Cardiac muscle cell (in vitro differentiated cells and primary cell): ENCODE data around the gene ALKBH3. TPM values are rescaled to one million over a fixed set of nuclear protein-coding genes. Genes with fewer than 3 reads are reported as not detected.

Experiments used
- DNase-seq, 2 donors: peaks; one replicate each; pipeline versions ENCODE4 v3.0.0 to v3.0.0-alpha.2; 2010 to 2017; ENCODE audit warnings: low read depth in 1 of 2, low spot score in 1 of 2
- H3K27ac ChIP-seq: fragments of 200-600 bp; sonication (generic); 2 replicates; pipeline ENCODE4 v1.5.1; 2016
- H3K27me3 ChIP-seq: fragments of 200-600 bp; sonication (generic); 2 replicates; pipeline ENCODE4 v1.6.0; 2016; ENCODE audit warnings: control low read depth
- H3K36me3 ChIP-seq: fragments of 200-600 bp; sonication (generic); 2 replicates; pipeline ENCODE4 v1.5.1; 2016; ENCODE audit warnings: control low read depth
- H3K4me1 ChIP-seq: fragments of 200-600 bp; sonication (generic); 2 replicates; pipeline ENCODE4 v1.8.1; 2017; ENCODE audit warnings: low read depth, mild to moderate bottlenecking, mixed run types
- H3K4me3 ChIP-seq: fragments of 200-600 bp; sonication (generic); 2 replicates; pipeline ENCODE4 v1.5.1; 2016; ENCODE audit warnings: mild to moderate bottlenecking
- H3K9me3 ChIP-seq: fragments of 200-600 bp; sonication (generic); 2 replicates; pipeline ENCODE4 v1.5.1; 2017; ENCODE audit warnings: low read depth, mild to moderate bottlenecking, control low read depth
- CTCF ChIP-seq: IDR thresholded peaks from 2 replicates; pipeline ENCODE4 v1.5.1; 2012; ENCODE audit warnings: low read depth, mild to moderate bottlenecking, low read length
- polyA plus RNA-seq: library from polyadenylated mRNA; unstranded; fragments of >200 nt; fragmentation: Nextera tagmentation; extraction: Ambion mirVana; gene quantifications from 2 replicates; pipeline ENCODE4 v1.2.1, GENCODE V29; 2016
- total RNA-seq: library from RNA; depleted of rRNA; stranded (reverse); fragments of >200 nt; gene quantifications from 2 replicates; pipeline ENCODE4 v1.2.3, GENCODE V29; 2016

Gene ALKBH3
- total and polyA plus RNA-seq, 2 experiments from 2014 or later = 25.0 to 26.4 TPM

- DNase-seq = peak; percentile 52
- H3K4me1 ChIP-seq = no peaks in the 10 kb centered on the region
- H3K27ac ChIP-seq = peak overlapping the region; percentile 77
- no peaks in the 10 kb centered on the region for H3K36me3 ChIP-seq
- H3K27me3 ChIP-seq = peaks cover 19% of the 10 kb centered on the region
- TF ChIP-seq CTCF = no peak
- no peaks in the 10 kb centered on the region for H3K9me3 ChIP-seq
- peak overlapping the region; percentile 73 for H3K4me3 ChIP-seq
Measured at GRCh38 chr11:43942662-43943371, 62.2 kb downstream of the ALKBH3 start.

- peaks cover 19% of the 10 kb centered on the region for H3K27me3 ChIP-seq
- DNase-seq = peak; percentile 34 to 54
- no peaks in the 10 kb centered on the region for H3K9me3 ChIP-seq
- TF ChIP-seq CTCF = no peak
- H3K4me3 ChIP-seq = peak overlapping the region; percentile 73
- H3K4me1 ChIP-seq = no peaks in the 10 kb centered on the region
- H3K36me3 ChIP-seq = no peaks in the 10 kb centered on the region
- H3K27ac ChIP-seq = peak overlapping the region; percentile 77
Measured at GRCh38 chr11:43943372-43943930, 62.8 kb downstream of the ALKBH3 start.

- peaks cover 19% of the 10 kb centered on the region for H3K27me3 ChIP-seq
- no peak for TF ChIP-seq CTCF
Measured at GRCh38 chr11:43943931-43944751, 63.5 kb downstream of the ALKBH3 start.

GRCh38 chr11:43944761-43945311 lies 64.2 kb downstream of the ALKBH3 start:
- Histone ChIP-seq H3K27ac (no peak overlapping the region), H3K9me3 (no peaks in the 10 kb centered on the region), H3K27me3 (peaks cover 19% of the 10 kb centered on the region), H3K4me3 (peak overlapping the region; percentile 73), H3K4me1 (no peaks in the 10 kb centered on the region), H3K36me3 (no peaks in the 10 kb centered on the region)
- TF ChIP-seq CTCF = peak; percentile 85
- DNase-seq = peak; percentile 44 to 57

More at GRCh38 chr11:43943931-43944751, 63.5 kb downstream of the ALKBH3 start:
- peak; percentile 27 to 47 for DNase-seq
- no peaks in the 10 kb centered on the region for H3K9me3 ChIP-seq
- H3K27ac ChIP-seq = no peak overlapping the region
- H3K4me3 ChIP-seq = peak overlapping the region; percentile 73
- H3K36me3 ChIP-seq = no peaks in the 10 kb centered on the region
- H3K4me1 ChIP-seq = no peaks in the 10 kb centered on the region

- Histone ChIP-seq H3K27me3 (peaks cover 19% of the 10 kb centered on the region), H3K9me3 (no peaks in the 10 kb centered on the region), H3K27ac (no peak overlapping the region), H3K4me3 (no peak overlapping the region), H3K4me1 (no peaks in the 10 kb centered on the region), H3K36me3 (no peaks in the 10 kb centered on the region)
- peak; percentile 50 for TF ChIP-seq CTCF
- DNase-seq = peak; percentile 52 to 61
Measured at GRCh38 chr11:43947003-43947500, 66.4 kb downstream of the ALKBH3 start.
